Endothelial cell of umbilical vein (primary cell): Measurements from ENCODE around the gene VGLL3. TPM values are rescaled to one million over a fixed set of nuclear protein-coding genes. Genes with fewer than 3 reads are reported as not detected.

Experiments used
- BruUV-seq: library from RNA; stranded (reverse); fragments of 400-500 nt; replicated peaks from 2 replicates; lab custom pipeline; 2021; lab: Mats Ljungman, UMichigan
- CTCF ChIA-PET: fragments of 300-600, 350-600 bp; sonication (Branson Sonifier 250); formaldehyde crosslinking; loops from one replicate; lab custom pipeline; 2021; ENCODE audit warnings: antibody characterized with exemption, inconsistent platforms; lab: Charles Lee
- POLR2A ChIA-PET: fragments of 300-600, 350-600 bp; sonication (Branson Sonifier 250); formaldehyde crosslinking; loops from one replicate; lab custom pipeline; 2021; ENCODE audit warnings: antibody characterized with exemption, inconsistent platforms; lab: Charles Lee
- DNase-seq: peaks from one replicate; pipeline ENCODE4 v3.0.0-alpha.2; 2011; ENCODE audit warnings: low read depth, low spot score
- FAIRE-seq: peaks from 2 replicates; lab custom pipeline; 2011; peaks lifted over from hg19 to GRCh38; lab: Jason Lieb, UNC
- H2AFZ ChIP-seq: 2 replicates; pipeline ENCODE4 v1.6.0; 2012; ENCODE audit warnings: low read depth, low read length, control low read depth, inconsistent platforms
- H3K27ac ChIP-seq: 2 replicates; pipeline ENCODE4 v1.5.1; 2011; ENCODE audit warnings: low read depth, mild to moderate bottlenecking, control low read depth, low read length, moderate library complexity; ENCODE audit not compliant: insufficient read depth
- H3K27me3 ChIP-seq, 2 experiments: 2 replicates each; pipeline versions ENCODE4 v1.6.0 to v1.6.1; 2011; ENCODE audit warnings: low read length in 2 of 2, mixed read lengths in 1 of 2; ENCODE audit not compliant: control insufficient read depth in 2 of 2, insufficient read depth in 2 of 2
- H3K36me3 ChIP-seq, 2 experiments: 2 replicates in 1 of 2; 3 replicates in 1 of 2; pipeline ENCODE4 v1.5.1; 2011; ENCODE audit warnings: low read length in 2 of 2, mild to moderate bottlenecking in 1 of 2, moderate library complexity in 1 of 2; ENCODE audit not compliant: control insufficient read depth in 2 of 2, insufficient read depth in 2 of 2; ENCODE audit errors: extremely low read depth in 1 of 2
- H3K4me1 ChIP-seq: 3 replicates; pipeline ENCODE4 v1.5.1; 2011; ENCODE audit warnings: mild to moderate bottlenecking, low read length; ENCODE audit not compliant: control insufficient read depth, insufficient read depth; ENCODE audit errors: extremely low read depth
- H3K4me2 ChIP-seq: 2 replicates; pipeline ENCODE4 v1.6.1; 2011; ENCODE audit warnings: low read length, control low read depth, mixed read lengths; ENCODE audit not compliant: insufficient read depth
- H3K4me3 ChIP-seq, 3 experiments: fragments of 200-600 bp in 1 of 3; sonication (generic), shearing (Covaris generic) in 1 of 3; replicated peaks in 1 of 3; 2 replicates each; pipeline ENCODE4 v1.5.1; 2011 to 2016; ENCODE audit warnings: control low read depth in 3 of 3, low read length in 3 of 3, mild to moderate bottlenecking in 2 of 3, inconsistent platforms in 1 of 3, low read depth in 1 of 3, moderate library complexity in 1 of 3; ENCODE audit not compliant: insufficient read depth in 1 of 3
- H3K79me2 ChIP-seq: 2 replicates; pipeline ENCODE4 v1.6.0; 2012; ENCODE audit warnings: low read length, inconsistent platforms; ENCODE audit not compliant: control insufficient read depth, insufficient read depth
- H3K9ac ChIP-seq: replicated peaks from 2 replicates; pipeline ENCODE3; 2011; ENCODE audit warnings: low read length, control low read depth; ENCODE audit not compliant: insufficient read depth; ENCODE audit errors: extremely low read depth
- H3K9me1 ChIP-seq: replicated peaks from 3 replicates; pipeline ENCODE4 v1.6.0; 2011; ENCODE audit warnings: mild to moderate bottlenecking, low read length; ENCODE audit not compliant: control insufficient read depth, insufficient read depth; ENCODE audit errors: extremely low read depth
- H3K9me3 ChIP-seq: replicated peaks from 2 replicates; pipeline ENCODE4 v1.5.1; 2012; ENCODE audit warnings: low read length, inconsistent platforms; ENCODE audit not compliant: control insufficient read depth, insufficient read depth
- H4K20me1 ChIP-seq: replicated peaks from 2 replicates; pipeline ENCODE3; 2011; ENCODE audit warnings: mild to moderate bottlenecking, low read length; ENCODE audit not compliant: control insufficient read depth, insufficient read depth; ENCODE audit errors: extremely low read depth
- CTCF ChIP-seq, 2 donors: IDR thresholded peaks; 1 replicate in 1 of 2; 2 replicates in 1 of 2; pipeline ENCODE4 v1.5.1; 2011; ENCODE audit warnings: low read length in 2 of 2, mild to moderate bottlenecking in 2 of 2, moderate library complexity in 2 of 2, control low read depth in 1 of 2, inconsistent platforms in 1 of 2, low read depth in 1 of 2; ENCODE audit not compliant: insufficient read depth in 1 of 2; ENCODE audit errors: extremely low read depth in 1 of 2
- EZH2 ChIP-seq: IDR thresholded peaks from 2 replicates; pipeline ENCODE4 v1.6.1; 2012; ENCODE audit warnings: borderline replicate concordance, low read depth, mild to moderate bottlenecking, moderate library complexity, low read length, inconsistent platforms; ENCODE audit not compliant: severe bottlenecking
- FOS ChIP-seq: IDR thresholded peaks from 2 replicates; pipeline ENCODE4 v1.6.1; 2011; ENCODE audit warnings: mild to moderate bottlenecking, low read length, moderate library complexity, borderline replicate concordance; ENCODE audit not compliant: insufficient read depth
- JUN ChIP-seq: IDR thresholded peaks from 2 replicates; pipeline ENCODE4 v1.6.1; 2011; ENCODE audit warnings: borderline replicate concordance, low read depth; ENCODE audit not compliant: insufficient read length, insufficient read depth
- MYC ChIP-seq: IDR thresholded peaks from one replicate; pipeline ENCODE4 v1.6.1; 2011; ENCODE audit warnings: mild to moderate bottlenecking, low read depth, low read length
- POLR2A ChIP-seq: IDR thresholded peaks from 2 replicates; pipeline ENCODE4 v1.6.1; 2012; ENCODE audit warnings: low read depth, mild to moderate bottlenecking, control low read depth, low read length
- POLR2AphosphoS5 ChIP-seq: IDR thresholded peaks from 2 replicates; pipeline ENCODE4 v1.6.1; 2012; ENCODE audit warnings: low read depth, mild to moderate bottlenecking, control low read depth, low read length, moderate library complexity; ENCODE audit not compliant: insufficient read depth
- dilution Hi-C: fragments of 300-500 bp; cut with MboI; formaldehyde crosslinking; loops from one replicate; pipeline ENCODE4 v1.15.0; 2019; ENCODE audit warnings: low sequenced_read_pairs; ENCODE audit not compliant: extremely low pct_ligation_motif_present
- intact Hi-C: fragments of 100-400 bp; cut with micrococcal nuclease; formaldehyde crosslinking; loops from one replicate; pipeline ENCODE4 v1.10.0; 2022
- polyA plus RNA-seq, 4 experiments: library from polyadenylated mRNA; depleted of rRNA in 3 of 4; stranded (reverse) in 3 of 4; unstranded in 1 of 4; fragments of >200 nt; gene quantifications; 2 replicates each; pipeline versions ENCODE4 v1.2.1 to v1.2.3, GENCODE V29; 2011 to 2012; ENCODE audit warnings: missing spikeins in 1 of 4
- total RNA-seq: library from RNA; stranded (reverse); gene quantifications from 2 replicates; pipeline ENCODE4 v1.2.3, GENCODE V29; 2021

VGLL3 gene
- total and polyA plus RNA-seq, 2 donors (not counting 3 experiments of a cell fraction or from before 2014, with no cell fraction given), result 4.2 to 12.0 TPM

GRCh38 chr3:86991840-86992435 is 989 bp upstream of the VGLL3 start:
- Histone ChIP-seq H3K79me2 (peaks cover 10% of the 10 kb centered on the region), H3K4me1 (peaks cover 40% of the 10 kb centered on the region), H3K4me3 (peak overlapping the region in 2 of 3 experiments; percentile 53 to 73), H3K4me2 (peak overlapping the region; percentile 65), H4K20me1 (no peaks in the 10 kb centered on the region), H3K9me3 (no peaks in the 10 kb centered on the region), H3K9ac (peak overlapping the region; percentile 66), H3K27ac (no peak overlapping the region), H3K9me1 (no peaks in the 10 kb centered on the region), H3K27me3 (peaks cover 0 to 3% of the 10 kb centered on the region in 2 experiments), H2AFZ (peak overlapping the region; percentile 91), H3K36me3 (no peaks in the 10 kb centered on the region)
- intact Hi-C loops, result no loop called here
- no peak for DNase-seq
- dilution Hi-C loops, result no loop called here
- BruUV-seq, result no TSS peak
- no peak for FAIRE-seq
- ChIA-PET POLR2A (no interaction called here), CTCF (no interaction called here)
- TF ChIP-seq POLR2A (no peak), EZH2 (no peak), POLR2AphosphoS5 (no peak), CTCF (IDR thresholded peaks at IDR 0.05; ENCODE audit: extremely low read depth in 1 of 2, insufficient read depth in 1 of 2, low read depth in 1 of 2, low read length in 2 of 2) (no peak), FOS (no peak)

- peaks cover 0 to 3% of the 10 kb centered on the region in 2 experiments for H3K27me3 ChIP-seq
- H3K79me2 ChIP-seq, result peaks cover 10% of the 10 kb centered on the region
- H3K36me3 ChIP-seq, result no peaks in the 10 kb centered on the region
- peak overlapping the region; percentile 47 to 73 (median 53) for H3K4me3 ChIP-seq
- CTCF ChIA-PET, result interaction anchor here (1.1 to 1.6 kb wide), 2 partner anchors 16 to 21 kb away, joined by 3 to 6 read pairs; no protein-coding TSS in a partner anchor
- H3K27ac ChIP-seq, result peak overlapping the region; percentile 5
- DNase-seq, result no peak
- TF ChIP-seq JUN (no peak), CTCF (IDR thresholded peaks at IDR 0.05; ENCODE audit: extremely low read depth in 1 of 2, insufficient read depth in 1 of 2, low read depth in 1 of 2, low read length in 2 of 2) (no peak), POLR2A (no peak), MYC (no peak)
- no peaks in the 10 kb centered on the region for H4K20me1 ChIP-seq
- dilution Hi-C loops (no loop called here), intact Hi-C loops (no loop called here)
- FAIRE-seq, result no peak
- peak overlapping the region; percentile 65 for H3K4me2 ChIP-seq
- H3K9ac ChIP-seq, result peak overlapping the region; percentile 66
- peak overlapping the region; percentile 91 for H2AFZ ChIP-seq
- POLR2A ChIA-PET, result interaction anchor here (1.1 kb wide), 1 partner anchor 98 kb away, joined by 3 read pairs; no protein-coding TSS in a partner anchor
- no peaks in the 10 kb centered on the region for H3K9me3 ChIP-seq
- no TSS peak for BruUV-seq
- no peaks in the 10 kb centered on the region for H3K9me1 ChIP-seq
- peaks cover 44% of the 10 kb centered on the region for H3K4me1 ChIP-seq
Measured at GRCh38 chr3:86991482-86991815, 500 bp upstream of the VGLL3 start.
